NCI-H1048 (cell line): Measurements from ENCODE around the gene ABCC6.
"Not testable (repeated sequence)": the region's sequence is repeated elsewhere in the genome, so short reads cannot be mapped to it uniquely, and the experiment has no call there.

Experiments used
- DNase-seq: peaks from one replicate; lab custom pipeline; 2025; lab: John Stamatoyannopoulos, UW

The ABCC6 gene

DNA sequence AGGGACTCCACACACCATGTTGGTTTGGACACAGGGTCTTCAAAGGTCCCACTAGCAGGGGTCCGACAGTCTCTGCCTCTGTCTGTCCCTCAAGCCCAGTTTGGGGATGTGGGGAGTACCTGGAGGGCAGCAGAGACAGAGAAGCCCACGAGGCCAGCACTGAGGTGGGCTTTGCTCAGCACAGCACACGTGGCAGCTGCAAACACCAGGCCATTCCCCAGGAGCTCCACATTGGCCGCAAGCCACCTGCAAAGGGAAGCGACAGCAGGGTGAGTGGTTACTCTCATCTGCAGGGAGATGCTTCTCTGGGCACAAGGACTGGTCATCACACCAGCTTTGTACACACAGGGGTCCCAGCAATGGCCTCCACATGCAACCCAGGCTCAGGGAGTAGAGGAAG is 62.0 kb downstream of the ABCC6 start:
- no peak for DNase-seq

DNA sequence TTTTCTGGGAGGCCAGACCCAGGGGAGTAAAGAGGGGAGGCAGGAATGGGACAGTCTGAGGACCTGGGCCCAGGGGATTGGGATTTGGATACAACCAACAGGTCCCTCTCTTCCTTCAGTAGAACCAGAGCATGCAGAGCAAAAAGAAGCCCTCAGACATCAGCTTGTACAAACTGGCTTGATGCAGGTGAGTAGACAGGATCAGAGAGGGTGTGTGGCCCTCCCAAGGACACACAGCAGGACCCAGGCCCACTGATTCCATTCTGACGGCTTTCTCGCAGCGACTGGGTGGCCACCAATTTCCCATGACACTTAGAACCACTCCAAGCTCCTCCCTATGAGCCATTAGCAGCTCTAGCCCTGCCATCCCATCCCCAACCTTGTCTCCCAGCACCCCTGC is 63.6 kb downstream of the ABCC6 start:
- DNase-seq, result no peak

DNA sequence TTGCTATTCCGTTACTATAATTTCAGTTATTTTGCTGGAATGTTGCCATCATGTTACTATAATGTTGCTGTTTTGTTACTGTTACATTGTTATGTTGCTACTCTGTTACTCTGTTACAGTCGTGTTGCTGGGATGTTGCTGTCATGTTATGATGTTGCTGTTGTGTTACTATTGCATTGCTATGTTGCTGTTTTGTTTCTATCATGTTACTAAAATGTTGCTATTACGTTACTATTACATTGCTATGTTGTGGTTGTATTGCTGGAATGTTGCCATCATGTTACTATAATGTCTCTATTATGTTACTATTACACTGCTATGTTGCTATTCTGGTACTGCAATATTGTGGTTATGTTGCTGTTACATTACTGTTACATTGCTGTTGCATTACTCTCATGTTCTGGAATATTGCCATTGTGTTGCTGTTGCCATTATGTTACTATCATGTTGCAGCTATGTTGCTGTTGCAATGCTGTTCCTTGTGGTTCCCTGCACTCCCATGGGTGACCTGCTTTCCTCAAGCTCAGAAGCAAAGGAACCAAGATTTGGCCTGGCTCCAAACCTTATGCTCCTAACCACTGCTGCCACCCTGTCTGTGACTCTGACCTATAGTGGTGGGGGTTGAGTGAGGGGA is 64.4 kb downstream of the ABCC6 start:
- DNase-seq, result no peak

DNA sequence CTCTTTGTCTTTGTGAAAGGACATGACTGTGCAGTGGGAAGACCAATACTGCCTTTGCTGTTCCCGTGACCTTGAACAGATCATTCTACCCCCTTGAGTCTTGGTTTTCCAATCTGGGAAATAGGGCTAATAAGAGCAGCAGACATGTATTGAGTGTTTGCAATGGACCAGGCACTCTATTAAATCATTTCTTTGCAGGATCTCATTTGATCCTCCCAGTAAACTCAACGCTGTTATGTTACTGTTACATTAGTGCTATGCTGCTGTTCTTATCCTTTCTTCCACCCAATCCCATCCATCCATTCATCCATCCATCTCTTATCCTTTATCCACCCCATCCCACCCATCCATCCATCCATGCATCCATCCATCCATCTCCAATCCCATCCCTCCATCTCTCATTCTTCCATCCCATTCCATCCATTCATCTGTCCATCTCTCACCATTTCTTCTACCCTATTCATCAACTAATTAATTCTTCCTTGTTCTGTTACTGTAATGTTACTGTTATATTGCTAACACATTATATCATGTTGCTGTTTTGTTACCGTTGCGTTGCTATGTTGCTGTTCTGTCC is 65.1 kb downstream of the ABCC6 start:
- DNase-seq, result no peak

DNA sequence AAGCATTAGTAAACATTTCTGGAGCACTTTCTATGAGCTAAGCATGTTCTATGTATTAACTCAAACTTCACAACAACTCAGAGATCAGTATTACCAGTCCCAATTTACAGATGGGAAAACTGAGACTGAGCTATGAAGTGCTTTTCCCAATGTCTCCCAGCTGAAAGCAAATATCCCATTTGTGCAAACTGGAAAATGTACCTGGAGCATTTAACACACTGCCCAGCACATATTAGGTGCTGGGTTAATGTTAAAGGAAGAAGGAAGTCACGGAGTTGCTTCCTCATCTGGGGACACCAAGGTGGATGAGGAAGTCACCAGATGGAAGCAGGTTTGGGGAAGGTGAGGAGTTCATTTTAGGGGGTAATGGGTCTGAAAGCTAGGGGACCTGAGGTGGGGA is 66.1 kb downstream of the ABCC6 start:
- no peak for DNase-seq

DNA sequence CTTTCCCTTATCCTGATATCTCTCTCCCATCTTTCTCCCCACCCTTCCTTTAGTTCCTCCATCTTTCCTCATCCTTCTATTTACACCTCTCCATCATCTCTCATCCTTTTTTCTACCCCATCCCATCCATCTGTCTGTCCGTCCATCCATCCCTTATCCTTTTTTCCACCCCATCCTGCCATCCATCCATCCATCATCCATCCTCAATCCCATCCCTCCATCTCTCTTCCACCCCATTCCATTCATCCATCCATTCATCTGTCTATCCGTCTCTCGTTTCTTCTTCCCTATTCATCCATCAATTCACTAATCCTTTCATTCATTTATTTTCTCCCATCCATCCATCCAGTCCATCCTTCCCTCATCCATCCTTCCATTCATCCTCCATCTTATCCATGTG is 68.1 kb downstream of the ABCC6 start:
- no peak for DNase-seq

DNA sequence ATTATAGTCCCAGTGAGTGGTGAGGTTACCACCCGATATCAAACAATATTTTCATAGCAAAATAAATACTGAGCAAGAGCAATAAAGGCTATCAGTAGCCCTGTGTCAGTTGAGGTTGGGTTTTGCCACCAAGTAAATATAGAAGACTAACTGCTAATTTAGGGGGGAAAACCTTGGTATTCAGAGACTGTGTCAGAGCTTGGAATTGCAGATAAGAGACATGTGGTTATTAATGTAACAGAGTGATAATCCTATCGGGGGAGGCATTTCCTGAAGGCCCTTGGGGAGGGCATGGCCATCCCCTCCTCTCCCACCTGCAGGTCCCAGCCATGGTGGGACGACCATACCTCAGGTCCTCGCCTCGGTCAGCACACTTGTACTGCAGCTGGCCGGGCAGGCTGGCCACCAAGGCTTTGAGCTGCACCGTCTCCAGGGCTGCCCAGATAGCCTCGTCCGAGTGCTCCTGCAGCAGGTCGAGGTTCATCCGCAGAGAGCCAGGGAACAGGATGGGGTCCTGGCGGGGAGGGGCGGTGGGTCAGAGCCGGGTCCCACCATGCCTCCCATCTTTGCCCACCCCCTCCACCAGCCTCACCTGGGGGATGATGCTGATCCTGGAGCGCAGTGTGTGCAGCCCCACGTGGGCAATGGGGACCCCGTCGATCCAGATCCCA is 68.9 kb downstream of the ABCC6 start:
- no peak for DNase-seq

DNA sequence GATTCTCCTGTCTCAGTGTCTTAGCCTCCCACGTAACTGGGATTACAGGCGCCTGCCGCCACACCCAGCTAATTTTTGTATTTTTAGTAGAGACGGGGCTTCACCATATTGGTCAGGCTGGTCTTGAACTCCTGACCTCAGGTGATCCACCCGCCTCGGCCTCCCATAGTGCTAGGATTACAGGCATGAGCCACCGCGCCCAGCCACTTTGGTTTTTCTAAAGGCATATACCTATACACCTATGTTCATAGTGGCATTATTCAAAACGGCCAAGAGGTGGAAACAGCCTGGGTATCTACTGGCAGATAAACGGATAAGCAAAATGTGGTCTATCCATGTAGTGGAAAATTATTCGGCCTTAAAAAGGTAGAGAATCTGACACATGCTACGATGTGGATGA is 70.3 kb downstream of the ABCC6 start:
- not testable (repeated sequence) for DNase-seq

DNA sequence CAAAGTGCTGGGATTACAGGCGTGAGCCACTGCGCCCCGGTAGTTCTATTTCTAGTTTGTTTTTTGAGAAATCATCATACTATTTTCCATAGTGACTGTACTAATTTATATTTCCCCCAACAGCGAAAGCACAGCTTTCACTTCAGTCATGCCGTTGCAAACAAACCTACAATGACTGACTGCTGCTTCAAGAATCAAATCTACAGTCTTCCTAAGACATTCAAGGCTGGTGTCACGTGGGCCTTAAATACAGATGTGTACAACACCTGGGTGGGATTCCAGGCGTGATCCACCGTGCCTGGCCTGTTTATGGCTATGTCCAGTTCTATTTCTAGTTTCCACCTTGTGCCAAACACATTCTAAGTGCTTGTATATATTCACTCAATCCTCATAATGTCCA is 72.0 kb downstream of the ABCC6 start:
- no peak for DNase-seq

DNA sequence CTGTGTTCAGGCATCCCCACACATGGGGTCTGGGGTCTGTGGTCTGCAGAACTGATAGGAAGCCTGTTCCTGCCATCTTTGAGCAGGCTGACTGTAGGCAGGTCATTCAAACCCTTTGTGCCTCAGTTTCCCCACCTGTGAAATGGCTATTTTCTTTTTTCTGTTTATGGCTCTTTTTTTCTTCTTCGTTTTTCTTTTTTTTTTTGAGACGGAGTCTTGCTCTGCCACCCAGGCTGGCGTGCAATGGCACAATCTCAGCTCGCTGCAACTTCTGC is 72.5 kb downstream of the ABCC6 start:
- no peak for DNase-seq

DNA sequence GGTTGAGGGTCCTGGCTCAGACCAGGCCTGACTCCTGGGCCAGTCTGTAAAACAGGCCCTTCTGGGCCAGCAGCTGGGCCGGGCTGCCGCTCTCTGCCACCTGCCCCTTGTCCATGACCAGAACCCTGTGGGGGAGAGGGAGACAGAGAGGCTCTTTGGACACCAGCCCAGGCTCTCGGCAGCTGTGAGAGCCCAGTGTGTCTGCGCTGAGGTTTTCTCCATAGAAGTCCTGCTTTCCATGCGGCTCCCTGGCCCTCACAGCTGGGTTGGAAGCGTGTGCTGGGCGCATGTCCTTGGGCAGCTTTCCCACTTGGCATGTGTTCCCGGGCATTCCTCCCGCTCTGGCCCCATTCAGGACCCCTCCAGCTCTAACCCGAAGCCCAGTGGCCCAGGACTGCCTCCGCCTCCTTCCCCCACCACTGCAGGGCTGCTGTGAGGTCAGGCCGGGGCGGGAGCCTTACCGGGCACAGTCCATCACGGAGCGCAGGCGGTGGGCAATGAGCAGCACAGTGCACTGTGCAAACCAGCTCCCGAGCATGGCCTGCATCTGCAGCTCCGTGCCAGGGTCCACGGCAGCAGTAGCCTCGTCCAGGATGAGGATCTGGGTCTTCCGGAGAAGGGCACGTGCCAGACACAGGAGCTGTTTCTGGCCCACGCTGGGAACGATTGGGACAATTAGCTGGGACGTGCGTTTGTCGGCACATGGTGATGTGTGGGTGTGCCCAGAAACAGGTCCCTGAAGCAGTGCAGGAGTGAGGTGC is 73.0 kb downstream of the ABCC6 start:
- DNase-seq, result no peak

DNA sequence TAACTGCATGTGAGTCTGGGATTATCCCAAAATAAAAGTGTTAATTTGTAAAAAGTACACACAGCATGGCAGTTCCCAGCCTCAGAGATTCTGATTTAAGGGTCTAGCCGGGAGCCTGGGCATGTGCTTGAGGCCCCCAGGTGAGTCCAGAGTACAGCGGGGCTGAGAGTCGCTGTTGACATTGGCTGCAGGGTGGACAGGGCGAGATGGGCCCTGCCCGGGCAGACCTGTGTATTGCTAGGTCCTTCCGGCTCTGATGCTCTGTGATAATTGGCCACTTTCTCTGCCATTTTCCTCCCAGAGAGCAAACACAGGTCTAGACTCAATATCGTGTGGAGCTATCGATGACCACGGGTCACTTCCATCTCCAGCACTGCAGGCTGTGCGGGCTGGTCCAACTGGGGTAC is 73.6 kb downstream of the ABCC6 start:
- no peak for DNase-seq

DNA sequence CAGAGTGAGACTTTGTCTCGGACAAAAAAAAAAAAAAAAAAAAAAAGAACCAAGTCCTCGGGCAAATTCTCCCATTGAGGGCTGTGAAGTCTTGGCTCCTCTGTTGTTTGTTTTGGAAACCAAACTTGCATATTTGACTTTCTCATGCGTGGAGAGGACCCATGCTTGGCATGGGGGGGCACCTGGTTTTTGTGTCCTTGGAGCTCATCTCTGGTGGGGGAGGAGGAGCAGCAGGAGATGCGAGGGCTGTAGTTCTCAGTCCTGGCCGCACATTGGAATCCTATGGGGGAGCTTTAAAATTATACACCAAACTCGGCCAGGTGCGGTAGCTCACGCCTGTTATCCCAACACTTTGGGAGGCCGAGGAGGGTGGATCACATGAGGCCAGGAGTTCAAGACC is 74.5 kb downstream of the ABCC6 start:
- DNase-seq, result no peak

DNA sequence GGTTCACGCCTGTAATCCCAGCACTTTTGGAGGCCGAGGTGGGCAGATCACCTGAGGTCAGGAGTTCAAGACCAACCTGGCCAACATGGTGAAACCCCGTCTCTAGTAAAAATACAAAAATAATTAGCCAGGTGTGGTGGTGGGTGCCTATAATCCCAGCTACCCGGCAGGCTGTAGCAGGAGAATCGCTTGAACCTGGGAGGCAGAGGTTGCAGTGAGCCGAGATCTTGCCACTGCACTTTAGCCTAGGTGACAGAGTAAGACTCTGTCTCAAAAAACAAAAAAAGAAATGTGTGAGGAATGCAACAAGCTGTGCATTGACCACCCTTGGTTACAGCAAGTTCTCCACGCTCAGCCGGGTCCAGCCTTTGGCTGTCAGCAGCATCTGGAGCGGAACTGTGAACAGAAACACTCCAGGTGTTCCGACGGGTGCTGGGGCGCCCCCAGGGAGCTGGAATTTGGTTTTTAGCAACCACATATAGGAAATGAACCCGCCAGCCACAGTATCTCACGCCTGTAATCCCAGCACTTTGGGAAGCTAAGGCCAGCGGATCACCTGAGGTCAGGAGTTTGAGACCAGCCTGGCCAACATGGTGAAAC is 75.2 kb downstream of the ABCC6 start:
- not testable (repeated sequence) for DNase-seq

DNA sequence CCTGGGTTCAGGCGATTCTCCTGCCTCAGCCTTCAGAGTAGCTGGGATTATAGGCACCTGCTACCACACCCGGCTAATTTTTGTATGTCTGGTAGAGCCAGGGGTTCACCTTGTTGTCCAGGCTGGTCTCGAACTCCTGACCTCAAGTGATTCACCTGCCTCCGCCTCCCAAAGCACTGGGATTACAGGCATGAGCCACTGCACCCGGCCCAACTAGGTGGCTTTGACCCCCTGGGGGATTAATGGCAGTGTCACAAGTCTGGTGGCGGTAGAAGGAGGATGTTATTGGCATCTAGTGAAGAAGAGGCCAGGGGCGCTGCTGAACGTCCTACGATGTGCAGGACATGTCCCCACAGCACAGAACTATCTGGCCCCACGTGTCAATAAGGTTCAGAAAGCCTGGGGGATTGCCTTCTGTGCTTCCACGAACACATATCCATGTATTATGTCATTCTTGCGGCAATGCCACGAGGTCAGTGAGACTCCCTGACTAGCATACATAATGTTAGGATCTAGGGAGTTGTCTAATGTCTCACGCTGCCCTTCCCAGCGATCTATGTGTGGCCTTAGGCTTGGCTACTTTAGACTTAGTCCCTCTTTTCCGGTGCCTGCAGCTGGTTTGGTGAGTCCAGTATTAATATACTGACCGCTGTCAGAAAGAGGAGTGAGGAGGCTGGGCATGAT is 75.8 kb downstream of the ABCC6 start:
- no peak for DNase-seq

DNA sequence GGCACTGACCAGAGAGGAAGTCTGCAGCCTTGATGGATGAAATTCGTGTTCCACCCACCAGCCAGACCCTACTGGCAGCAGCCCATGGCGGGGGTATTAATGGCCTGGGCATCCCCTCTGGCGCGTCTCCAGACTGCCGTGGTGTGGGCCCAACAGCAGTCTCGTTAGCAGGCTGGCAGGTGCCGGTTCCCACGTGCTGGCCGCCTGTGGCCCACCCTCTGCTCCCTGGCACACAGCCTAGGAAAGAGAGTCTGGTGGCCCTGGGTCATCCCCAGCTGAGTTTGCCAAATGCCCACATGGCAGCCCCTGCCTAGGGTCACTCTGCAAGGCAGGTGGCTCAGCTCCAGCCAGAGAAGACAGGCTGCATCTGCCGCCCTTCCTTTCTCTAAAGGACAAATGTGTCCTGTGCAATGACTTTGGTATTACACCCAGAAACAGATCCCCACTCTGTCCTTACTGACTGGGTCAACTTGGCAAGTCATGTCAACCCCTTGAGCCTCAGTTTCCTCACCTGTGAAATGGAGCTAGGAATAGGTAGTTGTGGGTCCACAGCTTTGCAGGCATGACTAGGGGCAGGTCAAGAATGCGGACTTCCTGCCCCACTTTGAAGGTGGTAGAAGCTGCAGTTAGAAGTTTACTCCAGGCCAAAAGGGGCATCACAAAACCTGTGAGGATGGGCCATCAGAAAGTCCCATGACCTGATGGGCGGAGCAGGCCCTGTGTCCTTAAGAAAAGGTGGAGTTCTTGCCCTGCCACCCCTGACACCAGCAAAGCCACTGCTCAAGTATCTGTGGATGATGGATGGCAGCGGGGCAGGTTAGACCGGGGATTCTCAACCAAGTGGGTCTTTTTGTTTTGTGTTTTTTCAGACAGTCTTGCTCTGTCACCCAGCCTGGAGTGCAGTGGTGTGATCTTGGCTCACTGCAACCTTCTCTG is 76.6 kb downstream of the ABCC6 start:
- DNase-seq, result no peak

DNA sequence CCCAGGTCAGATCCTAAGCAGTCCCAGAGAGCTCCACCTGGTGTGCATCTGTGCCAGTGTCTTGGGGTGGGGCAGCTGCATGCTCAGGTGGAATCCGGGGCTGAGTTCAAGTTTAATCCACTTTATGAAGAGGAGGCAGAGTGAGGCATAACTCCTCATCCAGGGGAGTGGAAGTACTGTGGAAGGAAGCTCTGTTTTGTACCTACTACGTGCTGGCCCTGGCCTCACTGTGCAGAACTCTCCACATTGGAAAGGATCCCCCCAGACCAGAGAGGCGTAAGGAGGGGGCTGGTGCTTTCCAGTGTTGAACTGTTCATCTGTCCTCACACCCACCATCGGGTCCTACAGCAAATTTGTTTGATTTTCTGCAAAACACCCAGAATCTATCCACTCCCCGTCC is 78.0 kb downstream of the ABCC6 start:
- DNase-seq, result no peak

DNA sequence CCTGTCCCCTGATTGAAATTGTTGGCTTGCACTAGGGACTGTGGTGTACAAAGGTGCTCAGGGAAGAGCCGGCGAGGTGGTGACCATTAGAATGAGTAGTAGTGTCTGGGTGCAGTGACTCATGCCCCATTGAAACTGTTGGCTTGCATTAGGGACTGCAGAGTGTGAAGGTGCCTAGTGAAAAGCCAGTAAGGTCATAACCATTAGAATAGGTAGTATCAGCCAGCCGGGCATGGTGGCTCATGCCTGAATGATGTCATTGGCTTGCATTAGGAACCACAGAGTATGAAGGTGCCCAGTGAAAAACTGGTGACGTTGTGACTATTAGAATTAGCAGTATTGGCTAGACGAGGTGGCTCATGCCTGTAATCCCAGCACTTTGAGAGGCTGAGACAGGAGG is 78.9 kb downstream of the ABCC6 start:
- DNase-seq, result no peak

DNA sequence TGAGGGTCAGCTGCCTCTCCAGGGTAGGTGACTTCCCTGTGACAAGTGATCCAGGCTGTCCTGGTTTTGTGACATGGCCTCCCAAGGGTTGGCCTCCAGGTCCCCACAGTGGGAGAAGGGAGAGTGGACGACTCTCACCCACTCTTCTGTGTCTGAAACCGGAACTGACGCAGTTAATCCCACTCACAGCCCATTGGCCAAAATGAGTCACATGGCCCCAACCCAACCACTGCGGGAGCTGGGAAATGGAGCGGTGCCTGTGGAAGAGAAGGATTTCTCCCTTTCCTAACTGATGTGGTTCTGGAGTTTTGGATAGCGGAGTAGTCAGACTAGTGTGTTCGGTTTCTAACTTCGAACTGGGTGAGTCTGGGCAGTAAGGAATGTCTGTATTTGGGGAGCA is 79.4 kb downstream of the ABCC6 start:
- no peak for DNase-seq

DNA sequence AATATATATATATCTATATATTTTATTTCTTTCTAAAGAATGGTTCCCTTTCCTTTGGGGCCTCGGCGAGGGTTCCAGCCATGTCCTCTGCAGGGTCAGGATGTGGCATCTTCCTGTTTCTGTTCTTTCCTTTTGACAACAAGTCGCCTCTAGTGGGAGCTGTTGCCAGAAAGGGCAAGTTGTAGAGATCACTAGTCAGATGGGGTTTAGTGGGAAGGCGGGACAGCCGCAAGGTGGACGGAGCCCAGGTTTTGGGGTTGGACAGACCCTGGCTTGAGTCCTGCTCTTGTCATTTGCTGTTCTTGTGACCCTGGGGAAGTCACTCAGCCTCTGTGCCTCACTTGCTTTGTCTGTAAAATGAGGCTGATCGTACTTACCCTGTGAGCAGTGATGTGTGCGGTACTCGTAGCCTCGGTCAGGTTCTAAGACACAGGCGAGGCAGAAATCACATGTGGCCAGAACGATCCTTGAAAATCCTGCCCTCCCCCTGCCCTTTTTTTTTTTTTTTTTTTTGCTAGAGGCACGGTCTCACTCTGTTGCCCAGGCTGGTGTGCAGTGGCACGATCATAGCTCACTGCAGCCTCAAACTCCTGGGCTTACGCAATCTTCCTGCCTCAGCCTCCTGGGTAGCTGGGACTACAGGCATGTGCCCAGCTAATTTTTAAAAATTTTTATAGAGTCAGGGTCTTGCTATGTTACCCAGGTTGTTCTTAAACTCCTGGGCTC is 80.1 kb downstream of the ABCC6 start:
- no peak for DNase-seq
